Measurements from ENCODE around the gene HOXD4.

Gene HOXD4

DNA sequence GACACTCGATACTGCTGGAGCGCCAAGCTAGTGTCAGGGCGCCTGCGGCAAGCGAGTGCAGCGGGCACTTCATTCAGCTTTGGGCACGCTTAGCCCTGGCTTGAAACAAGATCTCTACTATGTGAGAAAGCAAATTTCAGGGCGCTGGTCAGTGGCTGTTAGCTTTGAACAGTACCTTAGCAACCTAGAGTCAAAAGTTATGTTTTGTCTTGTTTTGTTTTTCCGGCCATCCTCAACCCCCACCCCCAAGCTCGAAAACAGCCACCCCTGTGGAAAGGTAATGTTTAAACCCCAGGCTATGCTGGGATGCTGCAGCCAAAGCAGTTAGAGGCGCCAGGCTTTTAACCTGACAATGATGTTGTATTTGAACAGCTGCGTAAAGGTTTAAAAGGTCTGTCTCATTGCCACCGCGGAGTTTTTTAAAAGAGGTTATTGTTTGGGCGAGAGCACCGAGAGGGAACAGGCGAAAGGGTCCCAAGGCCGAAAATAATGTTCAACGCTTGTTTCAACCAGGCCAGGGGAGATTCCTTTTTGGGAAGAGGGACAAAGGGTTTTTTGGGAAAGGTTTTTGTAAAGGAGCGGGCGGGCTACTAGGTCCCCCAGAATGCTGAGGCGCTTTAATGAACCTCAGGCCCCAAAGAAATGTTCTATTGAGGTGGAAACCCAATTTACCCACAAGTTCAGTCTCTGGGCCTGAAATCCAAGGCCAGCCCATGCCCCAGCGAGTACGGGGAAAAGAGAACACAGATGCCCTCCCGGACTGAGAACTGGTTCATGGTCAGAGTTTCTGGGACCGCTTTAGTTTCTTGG is 37.0 kb upstream of the HOXD4 start:
- no peak for DNase-seq

DNA sequence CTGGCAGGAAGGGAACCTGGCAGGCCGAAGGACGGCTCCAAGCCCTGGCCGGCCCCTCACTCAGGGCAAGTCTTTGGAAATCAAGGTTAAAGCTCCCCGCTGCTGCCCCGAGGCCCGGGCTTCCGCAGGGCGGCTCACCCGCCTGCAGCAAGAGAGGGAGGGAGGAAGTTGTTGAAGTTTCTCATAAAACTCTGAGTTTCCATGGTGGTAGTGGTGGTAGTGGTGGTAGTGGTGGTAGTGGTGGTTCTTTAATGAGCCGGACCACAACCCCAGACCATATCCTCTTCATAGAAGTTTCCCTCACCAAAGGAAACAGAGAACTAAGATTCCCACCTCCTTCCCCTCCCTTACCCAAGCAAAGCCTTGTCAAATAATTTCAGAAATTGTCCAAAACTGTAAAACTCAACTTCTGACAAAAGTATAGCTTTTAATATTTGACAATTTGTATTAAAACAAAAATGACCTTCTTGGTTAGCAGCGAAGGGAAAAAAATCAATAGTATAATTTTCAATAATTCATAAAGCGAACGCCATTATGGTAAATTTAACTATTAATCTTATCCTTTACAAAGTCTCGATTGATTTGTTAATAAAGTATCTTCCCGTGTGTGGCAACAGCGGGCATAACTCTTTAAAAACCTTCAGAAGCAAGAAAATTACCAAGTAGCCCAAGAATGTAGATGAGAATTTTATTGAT is 36.3 kb upstream of the HOXD4 start:
- no peak for DNase-seq

DNA sequence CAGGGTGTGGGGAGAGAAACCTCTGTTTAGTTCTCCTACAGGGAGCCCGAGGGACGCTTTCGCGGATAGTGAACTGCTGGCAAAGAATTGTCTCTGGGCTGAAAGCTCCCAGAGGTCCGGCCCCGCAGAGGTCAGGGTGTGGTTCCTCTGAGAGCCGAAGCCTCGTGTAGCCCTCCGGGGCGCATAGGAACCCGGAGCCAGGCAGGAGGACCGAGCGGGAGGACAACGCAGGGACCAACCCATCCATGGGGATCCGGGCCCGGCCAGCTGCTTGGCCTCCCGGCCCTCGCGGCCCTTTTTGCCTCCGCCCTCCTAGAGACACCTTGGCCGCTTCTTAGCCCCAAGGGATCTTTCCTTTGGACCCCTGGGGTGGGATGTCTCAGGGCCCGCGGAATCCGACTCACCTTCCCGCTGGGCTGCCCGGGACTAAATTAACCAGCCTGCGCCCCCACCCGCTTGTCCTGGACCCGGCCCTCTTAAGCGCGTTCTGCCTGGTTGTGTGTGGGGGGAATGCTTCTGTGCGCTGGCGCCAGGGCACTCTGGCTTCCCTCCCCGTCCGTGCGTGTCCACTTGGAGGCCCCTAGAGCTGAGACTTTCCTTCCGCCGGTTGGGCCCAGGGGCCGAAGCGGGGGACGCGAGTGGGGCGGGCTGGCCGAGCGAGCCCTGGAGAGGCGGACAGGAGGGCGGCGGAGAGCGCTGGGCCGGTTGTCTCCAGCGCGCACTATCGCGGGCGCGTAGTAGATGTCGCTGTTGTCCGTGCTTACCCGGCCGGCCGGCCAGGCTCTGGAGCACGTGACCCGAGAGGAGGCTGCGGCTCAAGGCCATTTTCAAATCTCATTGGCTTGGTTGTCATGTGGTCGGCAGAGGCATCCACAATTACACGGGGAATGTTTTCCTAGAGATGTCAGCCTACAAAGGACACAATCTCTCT is 35.2 kb upstream of the HOXD4 start, which contains the start of gene HOXD10:
Gene HOXD10 (plus strand): TSS at position 896 of the 931 bp plus-strand sequence. CDS start 56 bp downstream, outside the sequence.
- no peak for DNase-seq

DNA sequence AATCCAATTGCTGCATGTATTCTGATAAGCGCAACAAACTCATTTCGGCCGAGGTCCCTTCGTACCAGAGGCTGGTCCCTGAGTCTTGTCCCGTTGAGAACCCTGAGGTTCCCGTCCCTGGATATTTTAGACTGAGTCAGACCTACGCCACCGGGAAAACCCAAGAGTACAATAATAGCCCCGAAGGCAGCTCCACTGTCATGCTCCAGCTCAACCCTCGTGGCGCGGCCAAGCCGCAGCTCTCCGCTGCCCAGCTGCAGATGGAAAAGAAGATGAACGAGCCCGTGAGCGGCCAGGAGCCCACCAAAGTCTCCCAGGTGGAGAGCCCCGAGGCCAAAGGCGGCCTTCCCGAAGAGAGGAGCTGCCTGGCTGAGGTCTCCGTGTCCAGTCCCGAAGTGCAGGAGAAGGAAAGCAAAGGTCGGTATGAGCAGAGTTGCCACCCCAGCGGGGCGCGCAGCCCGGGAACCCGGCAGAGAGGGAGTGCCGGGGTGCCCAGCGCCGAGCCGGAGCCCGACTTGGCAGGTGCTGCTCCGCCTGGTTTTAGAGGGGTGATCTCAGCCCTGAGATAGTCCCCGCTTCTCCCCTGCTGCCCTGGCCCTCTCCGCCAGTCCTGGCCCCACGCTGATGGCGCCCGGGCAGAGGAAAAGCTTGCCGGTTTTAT is 34.1 kb upstream of the HOXD4 start:
- no peak for DNase-seq

DNA sequence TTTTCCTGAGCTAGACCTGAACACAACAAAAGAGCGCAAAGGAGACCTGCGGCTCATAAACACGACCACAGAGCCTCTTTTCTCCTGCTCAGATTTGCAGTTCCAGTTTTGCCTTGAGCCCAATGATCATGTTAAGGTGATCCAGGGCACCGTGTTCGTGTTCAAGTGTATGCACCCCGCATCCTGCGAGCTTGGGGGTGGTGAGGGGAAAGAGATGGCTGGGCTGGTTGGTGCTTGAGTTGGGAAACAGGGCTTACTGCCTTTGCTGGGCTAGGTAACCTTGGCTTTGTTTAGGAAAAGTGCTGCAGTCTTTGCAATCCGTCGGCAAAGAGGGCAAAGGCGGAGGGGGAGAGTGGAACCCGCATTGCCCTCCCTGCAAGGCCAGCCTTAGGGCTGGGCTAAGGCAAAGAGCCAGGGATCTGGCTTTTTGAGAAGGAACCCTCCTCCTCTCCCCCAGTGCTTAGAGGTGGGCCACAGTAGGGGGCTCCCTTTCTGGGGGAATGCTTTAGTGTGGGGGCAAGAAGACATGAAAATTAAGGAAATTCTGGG is 33.5 kb upstream of the HOXD4 start:
- no peak for DNase-seq

DNA sequence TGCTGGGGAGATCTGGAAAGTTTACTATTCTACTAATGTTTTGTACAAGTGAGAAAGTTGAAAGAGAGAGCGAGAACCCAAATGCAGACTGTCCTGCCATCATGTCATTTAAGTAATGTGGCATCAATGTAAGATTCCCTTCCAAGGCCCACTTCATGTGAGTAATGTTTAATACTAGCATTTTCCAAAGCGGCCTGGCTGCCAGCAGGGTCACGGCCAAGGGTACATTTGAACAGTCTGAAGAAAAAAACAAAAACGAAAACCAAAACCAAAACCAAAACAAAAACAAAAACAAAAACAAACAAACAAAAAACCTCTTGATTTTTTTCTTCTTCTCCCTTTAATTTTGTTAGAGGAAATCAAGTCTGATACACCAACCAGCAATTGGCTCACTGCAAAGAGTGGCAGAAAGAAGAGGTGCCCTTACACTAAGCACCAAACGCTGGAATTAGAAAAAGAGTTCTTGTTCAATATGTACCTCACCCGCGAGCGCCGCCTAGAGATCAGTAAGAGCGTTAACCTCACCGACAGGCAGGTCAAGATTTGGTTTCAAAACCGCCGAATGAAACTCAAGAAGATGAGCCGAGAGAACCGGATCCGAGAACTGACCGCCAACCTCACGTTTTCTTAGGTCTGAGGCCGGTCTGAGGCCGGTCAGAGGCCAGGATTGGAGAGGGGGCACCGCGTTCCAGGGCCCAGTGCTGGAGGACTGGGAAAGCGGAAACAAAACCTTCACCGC is 32.6 kb upstream of the HOXD4 start:
- no peak for DNase-seq

DNA sequence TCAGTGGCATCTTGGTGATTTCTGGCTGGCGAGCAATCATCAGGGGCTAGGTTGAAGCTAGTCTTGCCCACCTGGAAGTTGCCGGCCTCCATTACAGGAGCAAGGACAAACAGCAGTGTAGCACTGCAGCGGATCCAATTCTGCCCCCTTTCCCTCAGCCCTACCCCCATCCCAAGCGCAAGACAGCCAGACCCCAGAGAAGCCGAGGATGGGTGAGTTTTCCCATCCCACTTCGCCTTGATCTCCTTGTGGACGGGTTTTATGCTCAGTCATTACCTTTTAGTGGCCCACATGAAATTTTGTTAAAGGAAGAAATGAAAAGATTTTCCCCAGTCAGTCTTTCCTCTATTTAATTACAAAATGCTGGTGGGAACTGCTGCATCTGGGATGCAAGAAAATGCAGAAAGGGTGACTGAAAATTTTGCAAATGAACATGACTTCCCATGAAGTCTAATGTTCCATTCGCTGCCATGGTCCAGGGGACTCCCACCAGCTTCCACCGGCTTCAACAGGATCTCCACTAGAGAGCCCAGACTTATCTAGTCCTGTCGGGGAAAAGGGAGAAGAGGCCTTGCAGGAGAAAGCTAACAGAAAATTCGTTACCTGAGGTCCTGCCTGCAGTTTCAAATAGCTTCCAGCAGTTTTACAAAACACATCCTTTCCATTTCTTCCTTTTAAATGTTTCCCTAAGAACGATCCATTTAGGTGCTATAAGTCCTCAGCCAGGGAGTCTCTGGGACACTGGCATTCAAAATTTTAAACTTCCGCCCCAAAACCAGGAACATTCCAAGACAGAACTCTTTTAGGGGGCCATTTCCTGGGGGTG is 30.8 kb upstream of the HOXD4 start:
- DNase-seq = no peak

DNA sequence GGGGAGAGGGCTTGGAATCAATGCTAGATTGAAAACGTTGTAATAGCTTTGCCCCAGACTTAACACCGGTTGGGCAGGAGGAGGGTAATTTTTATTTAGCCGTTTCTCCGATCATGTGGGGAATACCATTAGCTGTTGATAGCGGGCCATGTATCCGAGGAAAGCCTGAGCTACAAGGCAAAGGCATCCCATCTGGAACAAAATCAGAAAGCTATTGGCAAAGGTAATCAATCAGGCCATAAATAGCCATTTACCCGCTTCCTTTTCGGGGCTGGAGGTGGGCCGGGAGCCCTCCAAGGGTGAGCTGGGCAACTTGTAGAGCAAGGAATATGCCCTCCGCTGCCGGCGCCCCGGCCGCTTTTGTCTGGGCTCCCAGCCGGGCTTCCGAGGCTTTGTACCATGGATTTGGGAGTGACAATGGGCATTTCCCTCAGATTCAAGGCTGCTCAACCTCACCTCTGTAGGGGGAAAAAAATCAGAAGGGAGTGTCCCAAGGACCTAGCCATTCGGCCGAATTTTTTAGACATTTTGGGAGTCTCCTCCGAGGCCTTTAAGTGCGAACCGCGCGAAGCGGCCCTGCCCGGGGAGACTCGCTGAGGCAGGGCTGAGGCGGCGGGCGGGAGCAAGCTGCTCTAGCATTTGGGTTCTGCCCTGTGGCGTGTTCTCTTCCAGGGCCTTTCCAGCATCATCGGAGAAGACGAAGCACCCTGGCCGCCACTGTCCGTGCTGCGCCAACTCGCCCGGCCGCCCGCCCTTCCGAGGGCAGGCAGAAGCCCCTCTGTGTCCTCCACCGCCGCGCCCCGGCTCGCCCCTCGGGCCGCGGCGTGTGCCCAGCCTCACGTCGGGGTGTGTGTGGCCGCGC is 29.9 kb upstream of the HOXD4 start:
- DNase-seq = no peak

DNA sequence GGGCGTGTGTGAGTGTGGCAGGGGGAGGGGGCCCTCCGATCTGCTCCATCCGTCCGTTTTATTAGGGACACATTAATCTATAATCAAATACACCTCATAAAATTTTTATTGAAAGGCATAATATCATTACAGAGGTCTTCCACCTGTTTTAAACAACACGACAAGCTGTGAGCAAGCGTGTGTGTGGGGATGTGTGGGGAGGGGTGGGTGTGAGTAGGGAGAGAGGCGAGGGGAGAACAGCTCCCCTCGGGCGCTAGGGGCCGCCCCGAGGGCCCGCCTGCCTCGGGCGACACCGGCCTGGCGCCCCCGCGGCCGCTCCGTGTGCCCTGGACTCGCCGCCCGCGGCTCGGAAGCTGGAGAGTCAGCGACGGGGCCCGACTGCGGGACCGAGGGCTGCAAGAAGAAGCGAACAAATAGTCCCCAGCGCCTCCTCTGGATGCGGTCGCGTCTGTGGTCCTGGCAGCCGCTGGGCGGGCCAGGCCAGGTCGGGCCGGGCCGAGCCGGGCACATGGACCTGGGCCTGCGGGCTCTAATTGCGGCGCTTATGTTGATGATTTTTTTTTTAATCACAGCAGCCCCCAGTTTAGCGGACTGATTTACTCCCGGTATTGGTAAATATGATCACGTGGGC is 29.2 kb upstream of the HOXD4 start:
- DNase-seq = no peak

DNA sequence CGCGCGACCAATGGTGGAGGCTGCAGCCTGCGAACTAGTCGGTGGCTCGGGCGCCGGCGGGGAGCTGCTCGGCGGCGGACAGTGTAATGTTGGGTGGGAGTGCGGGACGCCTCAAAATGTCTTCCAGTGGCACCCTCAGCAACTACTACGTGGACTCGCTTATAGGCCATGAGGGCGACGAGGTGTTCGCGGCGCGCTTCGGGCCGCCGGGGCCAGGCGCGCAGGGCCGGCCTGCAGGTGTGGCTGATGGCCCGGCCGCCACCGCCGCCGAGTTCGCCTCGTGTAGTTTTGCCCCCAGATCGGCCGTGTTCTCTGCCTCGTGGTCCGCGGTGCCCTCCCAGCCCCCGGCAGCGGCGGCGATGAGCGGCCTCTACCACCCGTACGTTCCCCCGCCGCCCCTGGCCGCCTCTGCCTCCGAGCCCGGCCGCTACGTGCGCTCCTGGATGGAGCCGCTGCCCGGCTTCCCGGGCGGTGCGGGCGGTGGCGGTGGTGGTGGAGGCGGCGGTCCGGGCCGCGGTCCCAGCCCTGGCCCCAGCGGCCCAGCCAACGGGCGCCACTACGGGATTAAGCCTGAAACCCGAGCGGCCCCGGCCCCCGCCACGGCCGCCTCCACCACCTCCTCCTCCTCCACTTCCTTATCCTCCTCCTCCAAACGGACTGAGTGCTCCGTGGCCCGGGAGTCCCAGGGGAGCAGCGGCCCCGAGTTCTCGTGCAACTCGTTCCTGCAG is 28.5 kb upstream of the HOXD4 start, which contains the start of gene HOXD9:
Gene HOXD9 (plus strand): TSS at position 37 of the 728 bp plus-strand sequence. CDS start 50 bp downstream, at position 87.
- no peak for DNase-seq

DNA sequence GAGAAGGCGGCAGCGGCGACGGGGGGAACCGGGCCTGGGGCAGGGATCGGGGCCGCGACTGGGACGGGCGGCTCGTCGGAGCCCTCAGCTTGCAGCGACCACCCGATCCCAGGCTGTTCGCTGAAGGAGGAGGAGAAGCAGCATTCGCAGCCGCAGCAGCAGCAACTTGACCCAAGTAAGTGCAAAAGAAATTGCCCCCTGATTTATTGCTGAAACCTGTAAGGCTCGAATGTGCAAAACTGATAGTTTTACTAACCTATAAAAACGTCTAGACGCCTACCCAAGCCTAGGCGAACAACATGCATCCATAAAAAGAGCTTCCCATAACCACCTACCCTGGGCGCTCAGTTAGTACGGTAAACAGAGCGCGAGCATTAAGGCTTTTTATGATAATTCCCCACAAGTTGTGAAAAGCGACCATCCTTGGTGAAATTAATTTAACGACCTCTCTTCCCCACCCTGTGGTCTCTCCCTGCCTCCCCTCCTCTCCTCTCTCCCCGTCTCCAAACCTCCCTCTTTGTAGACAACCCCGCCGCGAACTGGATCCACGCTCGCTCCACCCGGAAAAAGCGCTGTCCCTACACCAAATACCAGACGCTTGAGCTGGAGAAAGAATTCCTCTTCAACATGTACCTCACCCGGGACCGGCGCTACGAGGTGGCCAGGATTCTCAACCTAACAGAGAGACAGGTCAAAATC is 27.8 kb upstream of the HOXD4 start:
- DNase-seq = no peak

DNA sequence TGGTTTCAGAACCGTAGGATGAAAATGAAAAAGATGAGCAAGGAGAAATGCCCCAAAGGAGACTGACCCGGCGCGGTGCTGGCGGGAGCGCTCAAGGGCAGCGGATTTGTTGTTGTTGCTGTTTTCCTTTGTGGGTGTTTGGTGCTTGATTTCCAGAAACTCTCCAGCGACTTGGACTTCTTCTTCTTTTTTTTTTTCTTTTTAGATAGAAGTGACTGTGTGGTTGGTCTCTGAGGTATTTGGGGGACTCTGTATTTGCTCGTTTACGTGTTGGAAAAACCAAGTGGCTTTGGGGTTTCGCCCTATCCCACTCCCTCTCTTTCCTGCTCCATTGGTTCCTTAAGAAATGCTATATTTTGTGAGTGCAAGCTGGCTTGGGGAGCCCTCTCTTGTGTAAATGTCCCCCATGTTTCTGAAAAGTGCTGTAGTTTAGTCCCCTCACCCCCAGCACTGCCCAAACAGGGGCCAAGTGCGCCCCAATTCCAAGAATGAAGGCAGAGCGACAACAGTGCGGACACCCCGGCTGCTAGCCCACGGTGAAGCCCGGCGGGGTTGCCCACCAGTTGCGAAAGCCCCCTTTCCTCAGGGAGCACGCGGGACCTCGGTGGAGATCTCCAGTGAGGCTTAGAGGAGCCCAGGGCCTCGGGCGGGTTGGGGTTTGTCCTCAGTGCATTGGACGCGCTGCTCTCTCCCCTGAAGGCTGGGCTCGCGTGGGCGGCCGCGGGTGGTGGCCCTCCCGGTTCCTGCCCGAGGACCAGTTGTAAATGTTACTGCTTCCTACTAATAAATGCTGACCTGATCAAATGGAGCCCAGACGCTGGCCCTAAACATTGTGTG is 27.0 kb upstream of the HOXD4 start:
- DNase-seq = no peak

DNA sequence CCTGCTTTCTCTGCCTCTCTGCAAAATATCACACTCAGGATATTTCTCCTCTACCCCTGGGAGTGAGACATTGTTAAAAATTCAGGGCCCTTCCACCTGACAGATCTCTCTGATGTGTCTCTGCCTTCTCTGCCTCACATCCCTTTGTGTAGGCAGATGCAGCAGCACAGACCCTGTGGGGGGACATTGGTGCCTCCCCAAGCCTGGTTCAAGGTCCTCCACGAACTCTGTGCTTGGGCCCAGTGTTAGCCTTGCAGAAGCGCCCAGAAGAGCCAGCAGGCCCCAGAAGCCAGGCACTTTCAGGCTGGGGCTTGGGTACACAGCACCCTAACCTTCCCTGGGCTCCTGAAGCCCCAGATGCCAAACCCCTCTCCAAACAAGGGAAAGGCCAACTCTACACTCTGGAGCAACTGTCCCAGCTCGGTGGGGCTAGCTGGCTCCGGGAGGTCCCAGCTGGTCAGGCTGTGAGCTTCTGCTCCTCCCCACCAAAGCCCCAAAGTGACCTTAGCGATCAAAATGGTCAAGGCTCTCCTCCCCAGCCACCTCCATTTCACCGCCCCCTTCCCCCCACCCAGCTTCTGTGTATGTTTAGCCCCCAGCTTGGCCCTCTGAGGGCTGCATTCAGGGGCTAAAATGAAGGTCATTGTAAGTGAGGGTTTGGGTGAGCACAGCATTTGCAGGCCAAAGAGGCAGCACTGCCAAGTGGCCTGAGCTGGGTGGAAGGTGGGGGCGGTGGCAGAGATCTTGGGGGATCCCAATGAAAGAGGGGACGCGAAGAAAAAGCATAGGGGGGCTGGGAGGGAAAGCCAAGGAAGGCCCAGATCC is 26.2 kb upstream of the HOXD4 start:
- DNase-seq = no peak

DNA sequence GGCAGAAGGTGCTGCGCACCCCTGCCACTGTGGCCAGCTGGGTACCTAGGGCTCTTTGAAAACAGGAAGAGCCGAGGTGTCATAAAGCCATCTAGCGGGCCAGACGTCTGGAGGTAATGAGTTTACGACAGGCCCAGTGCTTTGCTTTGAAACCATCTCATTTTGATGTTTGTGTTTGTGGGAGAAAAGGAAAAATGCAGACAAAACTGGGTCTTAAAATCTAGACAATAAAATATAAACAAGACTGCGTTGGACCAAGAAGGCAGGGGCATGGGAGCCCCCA is 25.6 kb upstream of the HOXD4 start:
- DNase-seq = no peak

DNA sequence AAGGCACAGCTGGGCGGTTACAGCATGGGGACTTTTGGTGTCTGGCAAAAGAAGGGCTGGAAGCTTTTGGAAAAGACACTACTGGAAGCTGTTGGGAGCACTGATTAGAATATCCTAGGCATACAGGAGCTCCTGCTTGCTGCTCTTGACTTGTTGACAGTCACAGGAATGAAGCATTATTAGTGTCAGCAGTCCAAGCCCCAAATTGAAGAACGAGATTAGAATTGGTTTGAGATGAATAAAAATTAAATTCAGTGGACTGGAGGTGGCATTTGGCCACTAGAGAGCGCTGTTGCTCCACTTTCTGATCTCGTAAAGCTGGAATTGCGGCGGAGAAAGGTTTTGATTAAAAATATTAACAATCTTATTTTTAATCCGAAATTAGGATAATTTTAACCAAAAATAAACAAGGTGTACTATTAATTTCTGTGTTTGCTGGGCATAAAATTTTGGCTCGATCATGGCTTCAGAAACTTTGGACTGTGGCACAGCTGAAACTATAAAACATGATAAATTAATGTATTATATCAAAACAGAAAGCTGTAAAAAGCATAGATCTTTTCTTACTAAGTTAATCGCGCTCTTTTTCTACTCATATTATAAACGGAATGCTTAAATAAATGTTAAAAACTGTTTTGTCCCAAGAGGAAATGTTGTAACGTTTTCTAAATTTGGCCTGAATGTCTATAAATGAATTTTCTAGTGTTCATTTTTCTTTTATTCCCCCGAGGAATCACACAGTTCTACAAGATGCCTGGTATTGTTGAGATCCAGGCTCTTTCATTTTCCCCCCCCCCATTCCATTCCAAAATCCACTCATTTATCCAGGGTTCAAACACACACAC is 24.2 kb upstream of the HOXD4 start:
- peak; percentile 10 for DNase-seq

Measured in NK-92 treated with Interleukin-12 subunit alpha and Interleukin-12 subunit beta, amount 100 ng/mL, for 24 hours (cell line).